ENCODE data around the gene ADD3.

DNA sequence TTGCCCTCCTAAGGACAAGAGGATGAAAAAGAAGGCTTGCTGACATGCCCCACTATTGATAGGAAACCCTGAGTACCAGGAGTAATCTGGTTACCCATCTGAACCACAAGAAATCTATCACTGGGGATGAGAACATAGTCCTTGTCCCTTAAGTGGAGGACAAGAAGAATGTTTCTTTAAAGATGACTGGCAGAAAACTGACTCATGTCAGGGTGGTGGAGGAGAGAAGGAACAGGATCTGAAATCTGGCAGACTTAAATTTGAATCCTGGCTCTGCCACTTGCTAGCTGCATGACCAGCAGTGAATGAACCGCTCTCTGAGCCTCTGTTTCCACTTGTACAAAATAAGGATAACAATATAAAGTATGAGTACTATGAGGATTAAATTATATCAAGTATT, 45.5 kb upstream of the ADD3 start:
- TF ChIP-seq CTCF (conservative IDR thresholded peaks at IDR 0.05 in 1 of 2, IDR thresholded peaks at IDR 0.05 in 1 of 2; ENCODE audit: extremely low read depth in 1 of 2, insufficient read depth in 1 of 2, low read depth in 1 of 2, low read length in 2 of 2) (no peak), EZH2 (IDR thresholded peaks at IDR 0.05; ENCODE audit: borderline replicate concordance, low read length) (no peak)

Data from mammary epithelial cell (primary cell).